Heart left ventricle (tissue), 13 donors: ENCODE data around the gene MUC2.

ENCODE experiments used
- POLR2A ChIP-seq, 2 donors: fragments of 450-650 bp; IDR thresholded peaks; one replicate each; pipeline ENCODE4 v1.6.1; 2017; ENCODE audit warnings: antibody characterized with exemption in 2 of 2, mild to moderate bottlenecking in 2 of 2, moderate library complexity in 2 of 2
- TF ChIP-seq, protein P1 (sequence below), 12 donors: fragments of 200-600 bp; sonication (generic) in 4 of 12; IDR thresholded peaks; one replicate each; pipeline versions ENCODE4 v1.5.0 to v1.8.0; 2018 to 2022; ENCODE audit warnings: antibody characterized with exemption in 12 of 12, mild to moderate bottlenecking in 5 of 12
- donor health status: ischemic (EF 13 %, LVEDD 7.1; RV severe dilation, severe dysfunction).
- donor health status: DM: no; HTN: yes; CAD: no.
- donor health status: DM: no; HTN: no; CAD: no.
- donor health status: ischemic (EF 25% LVEDD 6.9; RV normal size, moderate dysfunction).
- donor health status: ischemic (EF 25% LVEDD 5.7; RV mildly dilated, moderate dysfunction).
- donor health status: ischemic (EF 35%, LVEDD 5.7; RV mildly dilated, moderate dysfunction).
- donor health status: nonischemic (EF 11% LVEDD 7.7; RV severe dilation, severe dysfunction).
- donor health status: DM: yes; HTN: yes; CAD: no.
- donor health status: PGD.
- donor health status: ischemic (EF 29% LVEDD 5.4; RV normal size, mild dysfunction).
- donor health status: nonischemic (EF 23%, LVEDD 6.1; RV moderate dilation, normal function).

DNA sequence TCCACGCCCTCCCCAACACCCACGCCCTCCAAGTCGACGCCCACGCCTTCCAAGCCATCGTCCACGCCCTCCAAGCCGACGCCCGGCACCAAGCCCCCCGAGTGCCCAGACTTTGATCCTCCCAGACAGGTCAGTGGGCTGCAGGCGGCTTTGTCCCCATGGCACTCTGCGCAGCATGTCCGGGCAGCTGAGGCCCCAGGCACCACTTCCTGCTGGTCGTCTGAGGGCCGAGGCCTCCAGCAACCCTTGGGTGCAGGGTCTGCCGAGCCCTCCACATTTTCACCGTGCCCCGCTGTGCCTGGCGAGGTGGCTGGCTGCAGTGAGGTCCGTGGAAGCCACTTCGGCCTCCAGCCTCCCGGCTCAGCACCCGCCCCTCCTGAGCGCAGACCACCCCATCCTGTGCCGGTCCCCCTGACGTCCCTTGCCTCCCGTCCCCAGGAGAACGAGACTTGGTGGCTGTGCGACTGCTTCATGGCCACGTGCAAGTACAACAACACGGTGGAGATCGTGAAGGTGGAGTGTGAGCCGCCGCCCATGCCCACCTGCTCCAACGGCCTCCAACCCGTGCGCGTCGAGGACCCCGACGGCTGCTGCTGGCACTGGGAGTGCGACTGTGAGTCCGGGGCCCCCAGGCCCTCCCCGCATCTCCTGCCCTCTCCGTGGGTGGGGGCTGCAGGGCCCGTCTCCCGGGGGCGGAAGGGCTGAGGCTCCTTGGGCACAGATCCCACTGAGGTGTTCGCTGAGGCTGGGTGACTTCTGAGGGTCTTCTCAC lies 26.8 kb downstream of the MUC2 start:
- TF ChIP-seq, protein P1, sequence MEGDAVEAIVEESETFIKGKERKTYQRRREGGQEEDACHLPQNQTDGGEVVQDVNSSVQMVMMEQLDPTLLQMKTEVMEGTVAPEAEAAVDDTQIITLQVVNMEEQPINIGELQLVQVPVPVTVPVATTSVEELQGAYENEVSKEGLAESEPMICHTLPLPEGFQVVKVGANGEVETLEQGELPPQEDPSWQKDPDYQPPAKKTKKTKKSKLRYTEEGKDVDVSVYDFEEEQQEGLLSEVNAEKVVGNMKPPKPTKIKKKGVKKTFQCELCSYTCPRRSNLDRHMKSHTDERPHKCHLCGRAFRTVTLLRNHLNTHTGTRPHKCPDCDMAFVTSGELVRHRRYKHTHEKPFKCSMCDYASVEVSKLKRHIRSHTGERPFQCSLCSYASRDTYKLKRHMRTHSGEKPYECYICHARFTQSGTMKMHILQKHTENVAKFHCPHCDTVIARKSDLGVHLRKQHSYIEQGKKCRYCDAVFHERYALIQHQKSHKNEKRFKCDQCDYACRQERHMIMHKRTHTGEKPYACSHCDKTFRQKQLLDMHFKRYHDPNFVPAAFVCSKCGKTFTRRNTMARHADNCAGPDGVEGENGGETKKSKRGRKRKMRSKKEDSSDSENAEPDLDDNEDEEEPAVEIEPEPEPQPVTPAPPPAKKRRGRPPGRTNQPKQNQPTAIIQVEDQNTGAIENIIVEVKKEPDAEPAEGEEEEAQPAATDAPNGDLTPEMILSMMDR (IDR thresholded peaks at IDR 0.05) = no peak
- TF ChIP-seq POLR2A (IDR thresholded peaks at IDR 0.05) = no peak
